ENCODE results near the gene RPL14.

GRCh38 chr3:40505599-40506462, 48.7 kb downstream of the RPL14 start, which contains the start of gene ZNF620:
- TF ChIP-seq CTCF (IDR thresholded peaks at IDR 0.05) (peak in 3 of 4 donors; percentile 28 to 38 (median 33)), POLR2A (IDR thresholded peaks at IDR 0.05) (peak; percentile 79)

Data from right lobe of liver (tissue), 4 donors.